ENCODE results near the gene ARHGEF16.

DNA sequence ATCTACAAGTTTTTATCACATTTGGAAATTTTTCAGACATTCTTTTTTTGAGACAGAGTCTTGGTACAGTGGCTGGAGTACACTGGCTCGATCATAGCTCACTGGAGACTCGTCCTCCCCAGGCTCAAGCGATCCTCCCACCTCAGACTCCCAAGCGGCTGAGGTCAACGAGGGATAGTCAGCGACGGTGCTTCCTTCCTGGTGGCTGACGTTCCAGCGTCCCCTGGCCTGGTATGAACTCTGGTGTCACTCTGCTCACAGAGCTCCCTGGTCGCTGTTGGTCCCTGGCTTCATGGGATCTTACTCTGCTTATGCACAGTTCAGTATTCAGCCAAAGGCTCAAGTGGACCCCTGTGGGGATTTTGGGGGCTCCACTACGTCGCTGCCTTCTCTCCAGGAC is 3.5 kb upstream of the ARHGEF16 start:
- no peak for TF ChIP-seq CEBPB (IDR thresholded peaks at IDR 0.05)
- no peak for TF ChIP-seq FOXM1 (IDR thresholded peaks at IDR 0.05; ENCODE audit: borderline replicate concordance, low read depth)
- no peak for TF ChIP-seq TAF1 (IDR thresholded peaks at IDR 0.05; ENCODE audit: low read depth)
- TF ChIP-seq EP300 (IDR thresholded peaks at IDR 0.05; ENCODE audit: borderline replicate concordance), result no peak
- no peak for TF ChIP-seq ZBTB7A (IDR thresholded peaks at IDR 0.05; ENCODE audit: low read depth)
- TF ChIP-seq, protein P1, sequence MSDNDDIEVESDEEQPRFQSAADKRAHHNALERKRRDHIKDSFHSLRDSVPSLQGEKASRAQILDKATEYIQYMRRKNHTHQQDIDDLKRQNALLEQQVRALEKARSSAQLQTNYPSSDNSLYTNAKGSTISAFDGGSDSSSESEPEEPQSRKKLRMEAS (IDR thresholded peaks at IDR 0.05), result no peak
- TF ChIP-seq, protein P2, sequence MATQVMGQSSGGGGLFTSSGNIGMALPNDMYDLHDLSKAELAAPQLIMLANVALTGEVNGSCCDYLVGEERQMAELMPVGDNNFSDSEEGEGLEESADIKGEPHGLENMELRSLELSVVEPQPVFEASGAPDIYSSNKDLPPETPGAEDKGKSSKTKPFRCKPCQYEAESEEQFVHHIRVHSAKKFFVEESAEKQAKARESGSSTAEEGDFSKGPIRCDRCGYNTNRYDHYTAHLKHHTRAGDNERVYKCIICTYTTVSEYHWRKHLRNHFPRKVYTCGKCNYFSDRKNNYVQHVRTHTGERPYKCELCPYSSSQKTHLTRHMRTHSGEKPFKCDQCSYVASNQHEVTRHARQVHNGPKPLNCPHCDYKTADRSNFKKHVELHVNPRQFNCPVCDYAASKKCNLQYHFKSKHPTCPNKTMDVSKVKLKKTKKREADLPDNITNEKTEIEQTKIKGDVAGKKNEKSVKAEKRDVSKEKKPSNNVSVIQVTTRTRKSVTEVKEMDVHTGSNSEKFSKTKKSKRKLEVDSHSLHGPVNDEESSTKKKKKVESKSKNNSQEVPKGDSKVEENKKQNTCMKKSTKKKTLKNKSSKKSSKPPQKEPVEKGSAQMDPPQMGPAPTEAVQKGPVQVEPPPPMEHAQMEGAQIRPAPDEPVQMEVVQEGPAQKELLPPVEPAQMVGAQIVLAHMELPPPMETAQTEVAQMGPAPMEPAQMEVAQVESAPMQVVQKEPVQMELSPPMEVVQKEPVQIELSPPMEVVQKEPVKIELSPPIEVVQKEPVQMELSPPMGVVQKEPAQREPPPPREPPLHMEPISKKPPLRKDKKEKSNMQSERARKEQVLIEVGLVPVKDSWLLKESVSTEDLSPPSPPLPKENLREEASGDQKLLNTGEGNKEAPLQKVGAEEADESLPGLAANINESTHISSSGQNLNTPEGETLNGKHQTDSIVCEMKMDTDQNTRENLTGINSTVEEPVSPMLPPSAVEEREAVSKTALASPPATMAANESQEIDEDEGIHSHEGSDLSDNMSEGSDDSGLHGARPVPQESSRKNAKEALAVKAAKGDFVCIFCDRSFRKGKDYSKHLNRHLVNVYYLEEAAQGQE (IDR thresholded peaks at IDR 0.05; ENCODE audit: low read depth), result no peak
- no peak for TF ChIP-seq YY1 (IDR thresholded peaks at IDR 0.05; ENCODE audit: low read depth)
- TF ChIP-seq CREB1 (IDR thresholded peaks at IDR 0.05; ENCODE audit: low read depth), result no peak
- no peak for TF ChIP-seq NFIC (IDR thresholded peaks at IDR 0.05)

Data from Ishikawa (cell line).